ENCODE results near the gene SLC25A42. TPM values are rescaled to one million over a fixed set of nuclear protein-coding genes. Genes with fewer than 3 reads are reported as not detected.
"Not testable (repeated sequence)": the region's sequence is repeated elsewhere in the genome, so short reads cannot be mapped to it uniquely, and the experiment has no call there.

Gene SLC25A42
- polyA plus RNA-seq, 1 donor = 12.0 TPM

DNA sequence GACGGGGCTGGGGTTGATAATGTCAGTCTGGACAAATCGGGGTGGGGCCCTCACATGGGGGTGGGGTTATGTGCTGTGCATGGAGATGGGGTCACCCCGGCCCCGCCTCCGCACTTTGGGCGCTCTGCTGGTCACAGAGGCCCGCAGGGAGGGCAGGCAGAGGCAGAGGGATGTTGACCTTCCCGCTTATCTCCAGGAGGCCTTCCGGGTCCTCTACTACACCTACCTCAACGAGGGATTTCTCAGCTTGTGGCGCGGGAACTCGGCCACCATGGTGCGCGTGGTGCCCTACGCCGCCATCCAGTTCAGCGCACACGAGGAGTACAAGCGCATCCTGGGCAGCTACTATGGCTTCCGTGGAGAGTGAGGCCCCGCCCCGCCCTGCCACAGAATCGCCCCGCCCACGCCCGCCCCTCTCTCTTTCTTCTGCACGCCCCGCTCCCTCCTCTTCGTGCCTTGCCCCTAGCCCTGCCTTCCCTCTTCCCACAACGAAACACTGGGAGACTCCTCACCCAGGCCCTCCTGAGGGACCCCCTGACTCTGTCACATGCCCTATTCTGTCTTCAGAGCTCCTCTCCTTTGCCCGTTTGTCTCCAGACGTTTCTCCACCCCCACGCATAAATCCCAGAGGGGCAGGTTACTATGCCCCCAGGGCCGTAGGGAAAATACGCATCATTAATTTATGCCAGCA lies 41.7 kb downstream of the SLC25A42 start:
- DNase-seq (ENCODE audit: low read depth) = no peak

DNA sequence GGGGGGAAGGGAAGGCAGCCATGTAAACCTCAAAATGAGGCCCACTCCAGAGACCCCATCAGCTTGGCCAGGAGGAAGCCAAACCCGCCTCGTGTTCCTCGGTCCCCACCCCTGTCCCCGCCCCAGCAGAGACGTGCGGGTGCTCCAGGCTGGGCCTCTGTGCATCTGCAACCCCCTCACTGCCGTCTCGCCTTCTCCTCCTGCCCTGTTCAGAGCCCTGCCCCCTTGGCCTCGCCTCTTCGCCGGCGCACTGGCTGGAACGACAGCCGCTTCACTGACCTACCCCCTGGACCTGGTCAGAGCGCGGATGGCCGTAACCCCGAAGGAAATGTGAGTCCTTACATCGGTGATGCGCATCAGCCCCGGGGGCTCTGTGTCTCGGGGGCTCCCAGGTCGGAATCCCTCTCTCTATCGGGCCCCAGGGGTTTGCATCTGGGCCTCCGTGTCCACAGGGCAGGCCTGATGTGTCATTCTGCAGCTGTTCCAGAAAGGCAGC lies 42.3 kb downstream of the SLC25A42 start:
- DNase-seq (ENCODE audit: low read depth) = no peak

DNA sequence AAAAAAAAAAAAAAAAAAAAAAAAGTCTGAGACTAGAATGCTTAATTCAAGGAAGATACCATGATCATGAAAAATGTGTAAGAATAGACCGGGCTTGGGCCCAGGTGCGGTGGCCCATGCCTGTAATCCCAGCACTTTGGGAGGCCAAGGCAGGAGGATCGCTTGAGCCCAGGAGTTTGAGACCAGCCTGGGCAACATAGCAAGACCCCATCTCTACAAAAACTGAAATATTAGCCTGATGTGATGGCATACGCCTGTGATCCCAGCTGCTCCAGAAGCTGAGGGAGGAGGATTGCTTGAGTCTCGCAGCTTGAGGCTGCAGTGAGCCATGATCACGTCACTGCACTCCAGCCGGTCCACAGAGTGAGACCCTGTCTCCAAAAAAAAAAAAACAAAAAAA lies 43.1 kb downstream of the SLC25A42 start:
- not testable (repeated sequence) for DNase-seq (ENCODE audit: low read depth)

DNA sequence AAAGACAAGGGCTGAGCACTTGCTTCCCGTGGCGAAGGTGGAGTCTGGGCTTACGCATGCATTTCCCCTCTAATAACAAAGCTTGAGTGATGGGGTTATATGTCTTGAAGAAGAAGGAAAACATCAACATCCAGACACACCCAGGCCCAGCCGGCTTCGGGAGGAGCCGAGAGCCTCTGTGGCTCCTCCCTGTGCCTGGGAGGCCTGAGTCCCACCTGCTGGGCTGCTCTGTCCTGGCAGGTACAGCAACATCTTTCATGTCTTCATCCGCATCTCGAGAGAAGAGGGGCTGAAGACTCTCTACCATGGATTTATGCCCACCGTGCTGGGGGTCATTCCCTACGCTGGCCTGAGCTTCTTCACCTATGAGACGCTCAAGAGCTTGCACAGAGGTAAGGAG lies 43.9 kb downstream of the SLC25A42 start:
- DNase-seq (ENCODE audit: low read depth) = no peak

DNA sequence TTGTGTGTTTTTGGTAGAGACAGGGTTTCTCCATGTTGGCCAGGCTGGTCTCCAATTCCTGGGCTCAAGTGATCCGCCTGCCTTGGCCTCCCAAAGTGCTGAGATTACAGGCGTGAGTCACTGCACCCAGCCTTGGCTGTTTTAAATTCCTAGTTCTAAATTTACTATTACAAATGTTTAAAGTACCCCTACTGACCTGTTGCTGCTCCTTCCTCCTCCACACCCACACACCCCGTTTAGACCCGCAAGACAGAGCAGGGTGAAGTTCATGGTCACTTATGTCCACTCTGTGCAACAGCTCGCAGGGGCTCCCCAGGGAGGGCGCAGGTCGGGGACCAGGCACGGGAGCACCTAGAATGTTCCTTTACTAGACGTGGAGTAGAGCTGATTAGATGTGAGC lies 45.8 kb downstream of the SLC25A42 start:
- no peak for DNase-seq (ENCODE audit: low read depth)

DNA sequence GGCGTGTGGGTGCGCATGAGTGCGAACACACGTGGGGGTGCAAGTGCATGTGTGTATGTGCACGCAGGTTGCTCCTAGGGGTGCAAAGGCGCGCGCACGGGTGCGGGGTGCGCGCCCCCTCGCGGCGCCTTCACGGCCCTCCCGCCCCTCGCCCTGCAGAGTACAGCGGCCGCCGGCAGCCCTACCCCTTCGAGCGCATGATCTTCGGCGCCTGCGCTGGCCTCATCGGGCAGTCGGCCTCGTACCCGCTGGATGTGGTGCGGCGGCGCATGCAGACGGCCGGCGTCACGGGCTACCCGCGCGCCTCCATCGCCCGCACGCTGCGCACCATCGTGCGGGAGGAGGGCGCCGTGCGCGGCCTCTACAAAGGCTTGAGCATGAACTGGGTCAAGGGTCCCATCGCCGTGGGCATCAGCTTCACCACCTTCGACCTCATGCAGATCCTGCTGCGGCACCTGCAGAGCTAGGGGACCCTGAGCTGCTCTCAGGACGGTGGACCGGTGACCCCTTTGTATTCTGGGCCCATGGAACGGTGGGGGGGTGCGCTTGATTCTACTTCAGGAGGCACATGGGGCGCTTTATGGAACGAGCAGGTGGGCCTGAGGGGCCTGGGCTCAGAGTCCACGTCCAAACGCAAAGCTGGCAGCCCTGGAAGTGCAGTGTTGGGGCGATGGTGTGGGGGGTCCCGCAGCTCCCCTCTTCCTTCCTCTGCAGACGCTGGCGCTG lies 46.8 kb downstream of the SLC25A42 start:
- DNase-seq (ENCODE audit: low read depth) = no peak

DNA sequence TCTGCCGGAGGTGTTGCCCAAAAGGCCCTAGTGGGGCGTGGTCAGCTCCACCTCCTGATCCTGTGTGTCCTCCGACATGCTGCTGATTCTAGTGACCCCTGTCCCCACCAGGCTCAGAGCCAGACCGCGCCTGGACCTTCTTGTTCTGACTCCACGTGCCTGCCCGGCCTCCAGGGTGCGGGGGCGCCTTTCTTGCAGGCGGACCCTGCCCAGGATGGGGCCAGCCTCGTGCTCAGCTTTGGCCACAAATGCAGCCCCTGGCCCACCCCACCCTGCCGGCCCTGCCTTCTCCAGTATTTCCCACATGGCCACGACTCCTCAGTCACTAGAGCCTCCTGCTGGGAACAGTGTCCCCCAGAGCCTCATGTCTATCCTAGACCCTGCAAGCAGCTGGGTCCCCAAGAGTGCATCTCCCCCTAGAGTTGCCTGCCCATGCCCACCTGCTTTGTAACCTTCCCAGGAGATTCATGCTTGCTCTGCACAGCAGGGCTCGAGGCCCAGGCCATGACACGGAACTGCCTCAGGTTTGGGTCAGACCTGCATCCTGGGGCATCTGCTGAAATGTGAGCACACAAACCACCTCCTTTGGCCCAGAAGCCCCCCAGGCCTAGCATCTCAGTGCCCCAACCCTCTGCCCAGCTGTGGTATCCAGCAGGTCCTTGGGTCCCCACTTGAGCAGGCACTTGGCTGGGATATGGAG lies 47.5 kb downstream of the SLC25A42 start:
- no peak for DNase-seq (ENCODE audit: low read depth)

DNA sequence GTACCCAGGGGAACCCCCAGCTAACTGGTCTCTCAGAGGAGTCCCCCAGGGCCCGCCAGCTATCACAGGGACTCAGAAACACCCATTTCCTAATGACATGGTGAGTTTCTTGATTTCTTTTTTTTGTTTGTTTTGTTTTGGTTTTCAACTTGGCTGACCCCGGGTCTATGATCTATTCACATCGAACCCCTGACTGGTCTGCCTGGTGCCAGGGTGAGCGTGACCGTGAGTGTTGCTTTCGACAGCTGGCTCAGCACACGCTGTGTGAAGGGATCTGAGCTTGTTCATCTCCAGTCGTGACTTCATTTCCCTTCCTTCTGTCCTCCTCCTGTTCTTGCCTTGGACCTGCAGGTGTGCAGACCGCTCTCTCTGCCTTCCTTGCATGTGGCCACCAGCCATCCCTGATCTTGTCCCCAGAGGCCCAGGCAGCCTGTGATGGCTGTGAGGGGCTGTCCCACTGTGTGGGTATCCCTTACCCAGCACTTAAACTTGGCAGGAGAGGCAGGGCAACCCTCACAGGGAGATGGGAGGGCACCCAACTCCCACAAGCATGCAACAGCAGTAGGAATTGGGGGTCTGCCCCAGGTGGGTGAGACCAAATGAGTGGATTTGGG lies 48.3 kb downstream of the SLC25A42 start:
- no peak for DNase-seq (ENCODE audit: low read depth)

DNA sequence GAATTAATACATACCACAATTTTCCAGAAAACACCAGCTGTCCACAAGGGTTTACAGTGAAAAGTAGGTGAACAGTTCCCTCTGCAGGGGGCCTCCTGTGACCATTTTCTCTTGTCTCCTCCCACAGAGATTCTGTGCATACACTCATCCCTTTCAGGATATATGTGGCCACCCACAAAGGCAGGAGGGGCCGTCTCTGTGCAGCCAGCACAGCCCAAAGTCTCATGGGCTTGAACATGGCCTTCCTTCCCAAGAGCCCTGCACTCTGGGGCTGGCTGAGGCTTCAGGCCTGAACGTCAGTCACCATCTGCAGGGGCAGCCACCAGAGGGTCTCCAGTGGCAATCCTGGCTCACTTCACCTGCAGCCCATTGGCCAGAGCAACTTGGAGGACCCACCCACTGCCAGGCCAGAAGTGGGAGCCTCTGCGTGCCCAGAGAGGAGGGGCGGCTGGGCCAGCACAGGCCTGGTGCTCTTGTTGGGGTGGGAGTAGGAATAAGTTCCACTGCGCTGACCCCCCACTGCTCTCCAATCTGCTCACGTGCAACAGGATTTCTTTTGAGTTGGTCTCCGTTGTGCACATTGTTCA lies 49.3 kb downstream of the SLC25A42 start:
- no peak for DNase-seq (ENCODE audit: low read depth)

DNA sequence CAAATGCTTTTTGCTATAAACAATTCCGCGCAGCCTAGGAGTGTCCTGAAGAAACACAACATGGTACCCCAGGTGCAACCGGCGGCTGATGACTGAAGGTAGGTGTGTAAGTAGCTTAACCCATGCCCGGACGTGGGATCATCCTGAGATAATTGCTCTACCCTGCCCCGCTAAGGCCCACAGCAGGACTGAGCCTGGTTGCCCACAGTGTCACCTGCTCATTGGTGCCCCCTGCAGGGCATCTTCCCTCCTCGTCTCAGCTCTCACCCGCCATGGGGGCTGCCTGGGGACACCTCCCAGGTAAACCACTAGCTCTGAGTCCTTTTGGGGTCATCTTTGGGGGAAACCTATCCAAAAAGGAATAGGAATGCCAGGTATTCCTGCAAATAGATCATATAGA lies 52.2 kb downstream of the SLC25A42 start:
- no peak for DNase-seq (ENCODE audit: low read depth)

DNA sequence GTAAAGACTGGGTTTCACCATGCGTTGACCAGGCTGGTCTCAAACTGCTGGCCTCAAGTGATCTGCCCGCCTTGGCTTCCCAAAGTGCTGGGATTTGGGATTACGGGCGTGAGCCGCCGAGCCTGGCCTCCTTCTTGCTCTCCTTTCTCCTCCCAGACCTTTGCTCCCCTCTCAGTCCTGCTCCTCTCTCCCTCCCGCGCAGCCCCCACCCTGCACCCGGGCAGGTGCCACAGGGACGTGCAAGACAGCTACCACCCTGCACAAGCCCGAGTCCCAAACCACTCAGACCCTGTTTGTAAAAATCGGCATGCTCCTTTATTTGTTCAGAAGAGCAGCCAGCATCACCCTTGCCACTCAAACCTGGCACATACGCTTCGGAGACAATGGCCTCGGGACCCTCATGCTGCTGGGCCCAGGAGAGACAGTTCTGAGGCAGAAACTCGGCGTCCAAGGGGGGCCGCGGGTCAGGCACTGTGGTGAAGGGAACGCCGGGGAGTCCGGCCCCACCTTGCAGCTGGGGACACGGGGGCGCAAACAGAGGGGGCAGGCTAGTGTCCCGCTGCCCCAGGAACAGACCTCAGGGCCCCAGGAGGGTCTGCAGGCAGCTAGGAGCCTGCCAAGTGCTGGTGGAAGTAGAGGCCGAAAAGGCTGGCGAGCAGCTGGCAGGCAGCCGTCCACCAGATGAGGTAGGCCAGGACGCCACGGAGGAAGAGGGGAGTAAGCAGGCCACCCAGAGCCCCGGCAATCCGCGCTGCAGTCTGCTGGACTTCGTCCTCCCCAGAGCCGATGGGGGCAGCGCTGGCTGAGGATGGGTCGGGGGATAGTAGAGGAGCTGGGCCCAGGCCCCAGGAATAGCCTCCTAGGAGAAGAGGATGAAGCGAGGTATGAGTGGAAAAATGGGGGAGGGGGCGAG lies 55.8 kb downstream of the SLC25A42 start:
- DNase-seq (ENCODE audit: low read depth) = no peak

DNA sequence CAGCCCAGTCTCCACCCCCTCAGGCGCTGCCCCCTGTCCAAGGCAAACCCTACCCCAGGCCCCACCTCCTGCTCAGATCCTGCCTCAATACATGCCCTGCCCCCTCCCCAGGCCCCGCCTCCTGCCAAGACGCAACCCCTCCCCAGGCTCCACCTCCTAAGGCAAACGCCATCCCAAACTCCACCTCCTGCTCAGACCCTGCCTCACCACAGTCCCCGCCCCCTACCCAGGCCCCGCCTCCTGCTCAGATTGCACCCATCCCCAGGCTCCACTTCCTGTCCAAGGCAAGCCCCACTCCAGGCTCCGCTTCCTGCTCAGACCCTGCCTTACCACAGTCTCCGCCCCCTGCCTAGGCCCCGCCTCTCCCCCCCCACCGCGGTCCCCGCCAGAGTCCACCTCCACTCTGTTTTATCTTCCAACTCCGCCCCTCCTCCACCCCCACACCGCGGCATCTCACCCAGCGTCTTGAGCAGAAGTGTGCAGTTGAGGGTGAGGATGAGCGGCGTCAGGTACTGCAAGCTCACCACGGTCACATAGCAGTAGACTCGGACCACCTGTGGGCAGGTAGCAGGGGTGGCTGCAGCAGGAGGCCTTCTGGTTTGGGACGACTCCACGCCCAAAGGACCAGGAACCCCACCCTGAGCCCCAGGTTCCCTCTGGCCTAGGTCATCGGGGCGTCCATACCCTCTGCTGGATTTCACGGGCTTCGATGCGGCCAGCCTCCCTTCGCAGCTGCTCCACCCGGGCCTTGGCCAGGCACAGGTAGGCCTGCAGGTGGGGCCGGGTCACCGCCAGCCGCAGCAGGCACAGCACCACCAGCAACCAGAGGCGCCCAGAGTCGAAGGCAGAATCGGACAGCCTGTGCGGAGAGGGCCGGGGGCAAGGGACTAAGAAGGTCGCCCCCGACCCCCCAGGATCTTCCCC lies 56.8 kb downstream of the SLC25A42 start:
- DNase-seq (ENCODE audit: low read depth) = no peak

DNA sequence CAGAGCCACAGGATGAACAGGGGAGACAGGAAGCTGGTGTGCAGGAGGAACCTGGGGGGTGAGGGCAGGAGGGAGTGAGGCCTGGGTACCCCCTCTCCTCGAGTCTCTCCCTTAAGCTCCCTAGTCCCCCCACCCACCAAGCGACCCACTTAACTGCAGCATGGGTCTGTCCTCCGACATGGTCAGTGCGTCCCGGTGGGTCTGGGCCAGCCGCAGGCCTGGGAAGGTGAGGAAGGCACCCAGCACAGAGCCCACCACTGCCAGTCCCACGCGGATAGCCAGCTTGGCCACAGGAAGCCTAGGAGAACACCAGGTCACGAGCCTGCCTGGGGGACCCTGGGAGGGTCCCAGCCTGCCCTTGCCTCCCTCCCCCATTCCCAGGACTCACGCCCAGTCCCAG lies 57.6 kb downstream of the SLC25A42 start:
- DNase-seq (ENCODE audit: low read depth) = no peak

DNA sequence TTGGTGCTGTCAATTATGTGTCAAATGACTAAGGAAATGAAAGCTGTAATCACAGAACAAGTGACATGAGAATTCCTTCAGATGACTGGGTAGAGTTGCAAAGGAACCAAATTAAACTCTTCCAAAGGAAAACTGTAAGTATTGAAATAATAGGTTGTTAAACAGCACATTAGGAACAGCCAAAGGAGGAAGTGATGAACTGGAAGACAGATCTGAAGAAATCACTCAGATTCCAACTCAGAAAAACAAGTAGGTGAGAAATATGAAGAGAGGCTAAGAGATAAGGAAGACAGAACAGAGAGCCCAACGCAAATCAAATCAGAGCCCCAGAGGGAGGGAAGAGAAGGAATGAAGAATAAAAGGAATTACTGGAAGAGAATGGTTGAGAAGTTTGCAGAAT lies 59.1 kb downstream of the SLC25A42 start:
- no peak for DNase-seq (ENCODE audit: low read depth)

DNA sequence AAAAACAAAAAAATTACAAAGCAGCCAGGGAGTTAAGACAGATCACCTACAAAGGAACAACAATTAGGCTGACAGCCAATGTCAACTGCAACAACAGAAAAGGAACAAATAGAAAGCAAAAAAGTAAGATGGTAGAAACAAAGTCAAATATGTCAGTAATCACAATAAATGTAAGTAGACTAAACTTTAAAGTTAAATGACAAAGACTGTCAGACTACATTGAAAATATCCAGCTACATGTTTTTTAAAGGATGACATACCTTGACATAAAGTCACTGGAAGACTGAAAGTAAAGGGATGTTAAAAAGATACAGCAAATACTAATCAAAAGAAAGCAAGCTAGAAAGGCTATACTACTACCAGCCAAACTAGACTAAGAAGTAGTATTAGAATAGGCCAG lies 59.6 kb downstream of the SLC25A42 start:
- DNase-seq (ENCODE audit: low read depth) = no peak

DNA sequence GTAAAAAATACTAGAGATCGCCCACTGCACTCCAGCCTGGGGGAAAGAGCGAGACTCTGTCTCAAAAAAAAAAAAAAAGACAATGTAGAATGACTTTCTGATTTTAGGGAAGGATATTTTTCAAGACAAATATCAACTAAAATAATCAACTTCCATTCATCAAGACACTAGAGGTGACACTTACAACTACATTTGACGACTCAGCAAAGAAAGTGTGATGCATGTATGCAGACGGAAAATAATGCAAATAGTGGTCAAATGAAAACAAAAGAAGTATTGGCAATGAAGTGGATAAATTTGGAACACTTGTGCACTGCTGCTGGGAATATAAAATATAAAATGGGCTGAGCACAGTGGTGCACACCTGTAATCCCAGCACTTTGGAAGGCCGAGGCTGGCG lies 62.3 kb downstream of the SLC25A42 start:
- no peak for DNase-seq (ENCODE audit: low read depth)

DNA sequence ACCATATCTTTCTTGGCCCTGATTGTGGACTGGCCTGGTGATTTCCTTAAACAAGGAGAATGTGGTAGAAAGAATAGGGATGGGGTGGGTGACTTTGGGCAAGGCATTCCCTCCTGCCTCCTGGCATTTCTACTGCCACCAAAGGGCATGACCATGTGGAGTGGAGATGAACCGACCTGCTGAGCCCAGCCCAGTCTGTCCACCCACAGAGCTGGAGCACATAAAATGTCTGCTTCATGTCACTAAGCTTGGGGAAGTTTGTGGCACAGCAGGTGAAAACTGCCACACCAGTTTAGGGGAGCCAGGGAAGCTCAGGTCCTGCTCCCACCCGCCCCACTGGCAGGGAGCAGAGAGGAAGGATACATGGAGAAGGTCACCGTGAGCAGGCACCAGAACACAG lies 68.2 kb downstream of the SLC25A42 start:
- no peak for DNase-seq (ENCODE audit: low read depth)

DNA sequence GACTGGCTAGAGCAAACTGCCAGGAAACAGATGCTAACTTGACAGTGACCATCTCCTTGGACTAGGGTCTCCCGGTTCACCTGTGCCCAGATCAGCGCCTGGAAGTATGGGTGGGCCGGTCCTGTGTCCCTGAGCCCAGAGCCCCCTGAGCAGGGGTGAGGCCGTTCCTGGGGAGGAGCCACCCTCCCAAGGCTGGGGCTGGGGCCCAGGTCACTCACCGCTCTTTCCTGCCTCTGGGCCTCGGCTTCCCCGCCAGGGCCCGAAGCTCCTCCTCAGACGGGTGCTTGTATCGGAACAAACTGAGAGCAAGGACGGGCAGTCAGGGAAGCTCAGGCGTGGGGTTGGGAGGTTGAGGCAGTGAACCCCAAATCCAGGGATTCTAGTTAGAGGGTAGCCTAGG lies 69.1 kb downstream of the SLC25A42 start:
- no peak for DNase-seq (ENCODE audit: low read depth)

DNA sequence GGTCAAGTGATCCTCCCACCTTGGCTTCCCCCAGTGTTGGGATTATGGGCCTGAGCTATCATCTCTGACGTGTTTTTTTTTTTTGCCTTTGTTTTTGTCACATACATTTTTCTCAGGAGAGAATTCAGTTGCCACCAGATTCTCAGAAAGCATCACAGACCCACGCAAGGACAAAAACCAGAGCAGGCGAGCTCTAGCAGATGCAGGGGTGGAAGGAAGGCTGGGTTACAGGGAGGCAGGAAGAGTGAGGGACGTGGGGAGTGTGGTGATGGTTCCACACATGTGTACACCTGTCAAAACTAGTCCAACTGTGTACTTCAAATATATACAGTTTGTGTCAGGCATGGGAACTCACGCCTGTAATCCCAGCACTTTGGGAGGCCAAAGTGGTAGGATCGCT lies 70.2 kb downstream of the SLC25A42 start:
- no peak for DNase-seq (ENCODE audit: low read depth)

DNA sequence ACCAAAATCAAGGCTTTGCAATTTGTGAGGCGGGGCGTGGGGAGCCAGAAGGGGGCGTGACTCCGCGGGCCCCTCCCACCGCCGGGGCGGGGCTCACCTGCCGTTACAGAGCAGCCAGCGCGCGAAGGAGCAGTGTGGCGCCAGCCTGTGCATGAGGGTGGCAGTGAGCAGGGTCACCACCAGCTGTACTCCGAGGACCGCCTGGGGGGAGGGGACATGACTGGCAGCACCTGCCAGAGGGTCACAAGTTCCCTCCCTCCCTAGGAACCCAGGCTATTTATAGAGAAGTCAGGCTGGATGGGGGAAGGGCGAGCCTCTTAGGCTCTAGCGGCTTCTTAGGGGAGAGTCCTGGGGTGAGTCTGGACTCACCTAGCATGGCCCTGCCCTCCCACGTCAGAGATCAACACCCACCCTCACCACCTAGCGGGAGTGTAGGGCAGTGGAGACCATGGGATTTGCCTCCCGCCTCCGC lies 70.9 kb downstream of the SLC25A42 start:
- DNase-seq (ENCODE audit: low read depth) = no peak

Measured in forelimb muscle (tissue), 1 donor.